Ishikawa (cell line): Measurements from ENCODE around the gene CELSR2.

Experiments used
- CEBPB ChIP-seq: IDR thresholded peaks from 2 replicates; pipeline ENCODE4 v1.6.1; 2012
- CREB1 ChIP-seq: IDR thresholded peaks from 2 replicates; pipeline ENCODE4 v1.6.1; 2012; ENCODE audit warnings: low read depth
- EGR1 ChIP-seq: IDR thresholded peaks from 2 replicates; pipeline ENCODE4 v1.6.1; 2012
- EP300 ChIP-seq: IDR thresholded peaks from 2 replicates; pipeline ENCODE4 v1.6.1; 2012; ENCODE audit warnings: borderline replicate concordance
- FOXM1 ChIP-seq: IDR thresholded peaks from 2 replicates; pipeline ENCODE4 v1.6.1; 2012; ENCODE audit warnings: low read depth, borderline replicate concordance
- MAX ChIP-seq: IDR thresholded peaks from 2 replicates; pipeline ENCODE4 v1.6.1; 2012
- NFIC ChIP-seq: IDR thresholded peaks from 2 replicates; pipeline ENCODE4 v1.6.1; 2012
- RAD21 ChIP-seq: IDR thresholded peaks from 2 replicates; pipeline ENCODE4 v1.6.1; 2012; ENCODE audit warnings: low read depth
- REST ChIP-seq: IDR thresholded peaks from 2 replicates; pipeline ENCODE4 v1.6.1; 2012; ENCODE audit warnings: low read depth, mild to moderate bottlenecking
- TAF1 ChIP-seq: IDR thresholded peaks from 2 replicates; pipeline ENCODE4 v1.6.1; 2012; ENCODE audit warnings: low read depth, mild to moderate bottlenecking
- TCF12 ChIP-seq: IDR thresholded peaks from 2 replicates; pipeline ENCODE4 v1.6.1; 2012; ENCODE audit warnings: low read depth
- TEAD4 ChIP-seq: IDR thresholded peaks from 2 replicates; pipeline ENCODE4 v1.6.1; 2012
- USF1 ChIP-seq: IDR thresholded peaks from 2 replicates; pipeline ENCODE4 v1.6.1; 2012
- YY1 ChIP-seq: IDR thresholded peaks from 2 replicates; pipeline ENCODE4 v1.6.1; 2012; ENCODE audit warnings: low read depth
- ZBTB7A ChIP-seq: IDR thresholded peaks from 2 replicates; pipeline ENCODE4 v1.6.1; 2012; ENCODE audit warnings: low read depth

The CELSR2 gene

GRCh38 chr1:109213345-109213823, 36.0 kb upstream of the CELSR2 start:
- TF ChIP-seq RAD21 (no peak), ZBTB7A (peak; percentile 32; the same call in 1 of the 2 replicates)

- TF ChIP-seq FOXM1 (no peak), TEAD4 (no peak), YY1 (no peak), NFIC (no peak), USF1 (no peak), EP300 (no peak), RAD21 (no peak), ZBTB7A (no peak), CREB1 (peak; percentile 10; the same call in 1 of the 2 replicates), REST (no peak; the same call in 1 of the 2 replicates), TAF1 (peak; percentile 62), TCF12 (no peak), MAX (peak; percentile 82), CEBPB (no peak), EGR1 (peak; percentile 40; the same call in 1 of the 2 replicates)
These were observed 35.3 kb upstream of the CELSR2 start, which contains the start of gene SARS1 for GRCh38 chr1:109213824-109214693. TSS of gene SARS1 (plus strand) at chr1:109213918. CDS start at chr1:109213993, 75 bp downstream.

GRCh38 chr1:109214695-109215623, 34.4 kb upstream of the CELSR2 start:
- TF ChIP-seq TEAD4 (no peak), NFIC (no peak), CEBPB (peak; percentile 87), EGR1 (no peak)

- TF ChIP-seq CEBPB (no peak), TEAD4 (no peak), RAD21 (no peak), TAF1 (no peak), EGR1 (no peak), REST (no peak), USF1 (no peak), CREB1 (no peak), MAX (no peak), ZBTB7A (no peak), EP300 (no peak), TCF12 (no peak), NFIC (no peak), FOXM1 (no peak), YY1 (no peak)
These were observed 32.7 kb upstream of the CELSR2 start for GRCh38 chr1:109216662-109217061.

GRCh38 chr1:109218516-109218915, 30.8 kb upstream of the CELSR2 start:
- TF ChIP-seq EGR1, result no peak
- no peak for TF ChIP-seq USF1
- no peak for TF ChIP-seq CEBPB
- no peak for TF ChIP-seq CREB1
- TF ChIP-seq EP300, result no peak
- TF ChIP-seq TEAD4, result no peak
- no peak for TF ChIP-seq FOXM1
- no peak for TF ChIP-seq RAD21
- TF ChIP-seq MAX, result no peak
- TF ChIP-seq ZBTB7A, result no peak
- TF ChIP-seq TAF1, result no peak
- no peak for TF ChIP-seq TCF12
- no peak for TF ChIP-seq NFIC
